HG03095 (cell line): ENCODE measurements around the gene MAP10.

Experiments
- ATAC-seq: cut with Tn5 transposase; IDR thresholded peaks from one replicate; pipeline ENCODE4 v1.9.1; 2021; ENCODE audit warnings: moderate library complexity; ENCODE audit not compliant: unreplicated experiment

Gene MAP10

GRCh38 chr1:232854798-232855159 is 49.6 kb downstream of the MAP10 start:
- ATAC-seq, result no peak

GRCh38 chr1:232856541-232856940 is 51.3 kb downstream of the MAP10 start:
- no peak for ATAC-seq
